IPS-18a (cell line): Measurements from ENCODE around the gene PAK1IP1.
"Not testable (repeated sequence)": the region's sequence is repeated elsewhere in the genome, so short reads cannot be mapped to it uniquely, and the experiment has no call there.

Experiments
- H3K27ac ChIP-seq: one replicate; pipeline ENCODE4 v1.5.1; 2013; ENCODE audit warnings: low read length
- H3K27me3 ChIP-seq: one replicate; pipeline ENCODE4 v1.6.1; 2013; ENCODE audit warnings: mild to moderate bottlenecking, low read length; ENCODE audit not compliant: control insufficient read depth, insufficient read depth
- H3K36me3 ChIP-seq: one replicate; pipeline ENCODE4 v1.6.1; 2013; ENCODE audit warnings: low read depth, low read length; ENCODE audit not compliant: control insufficient read depth
- H3K4me1 ChIP-seq: one replicate; pipeline ENCODE4 v1.6.1; 2013; ENCODE audit warnings: low read depth, low read length; ENCODE audit not compliant: control insufficient read depth
- H3K4me3 ChIP-seq: one replicate; pipeline ENCODE4 v1.5.1; 2013; ENCODE audit warnings: low read length
- H3K9ac ChIP-seq: one replicate; pipeline ENCODE4 v1.6.1; 2013; ENCODE audit warnings: mild to moderate bottlenecking, low read length, moderate library complexity
- H3K9me3 ChIP-seq: one replicate; pipeline ENCODE4 v1.6.1; 2013; ENCODE audit warnings: low read depth, low read length; ENCODE audit not compliant: control insufficient read depth

The PAK1IP1 gene

GRCh38 chr6:10730254-10730653 is 35.5 kb downstream of the PAK1IP1 start:
- peaks cover 49% of the 10 kb centered on the region for H3K36me3 ChIP-seq

GRCh38 chr6:10733151-10733715 is 38.5 kb downstream of the PAK1IP1 start:
- Histone ChIP-seq H3K27ac (no peak overlapping the region), H3K9ac (no peak overlapping the region), H3K36me3 (peaks cover 32% of the 10 kb centered on the region), H3K27me3 (no peaks in the 10 kb centered on the region), H3K9me3 (no peaks in the 10 kb centered on the region), H3K4me3 (no peak overlapping the region), H3K4me1 (no peaks in the 10 kb centered on the region)

More at GRCh38 chr6:10730254-10730653, 35.5 kb downstream of the PAK1IP1 start:
- no peaks in the 10 kb centered on the region for H3K9me3 ChIP-seq
- H3K9ac ChIP-seq, result no peak overlapping the region
- H3K27ac ChIP-seq, result no peak overlapping the region
- H3K27me3 ChIP-seq, result no peaks in the 10 kb centered on the region
- no peaks in the 10 kb centered on the region for H3K4me1 ChIP-seq
- no peak overlapping the region for H3K4me3 ChIP-seq

- Histone ChIP-seq H3K27me3 (no peaks in the 10 kb centered on the region), H3K4me3 (no peak overlapping the region), H3K36me3 (peaks cover 26% of the 10 kb centered on the region), H3K9me3 (no peaks in the 10 kb centered on the region), H3K27ac (no peak overlapping the region), H3K9ac (no peak overlapping the region), H3K4me1 (no peaks in the 10 kb centered on the region)
These were observed 39.1 kb downstream of the PAK1IP1 start for GRCh38 chr6:10733863-10734262.

- H3K4me1 ChIP-seq, result no peaks in the 10 kb centered on the region
- no peak overlapping the region for H3K9ac ChIP-seq
- peaks cover 5% of the 10 kb centered on the region for H3K36me3 ChIP-seq
- no peaks in the 10 kb centered on the region for H3K27me3 ChIP-seq
- no peak overlapping the region for H3K4me3 ChIP-seq
- no peaks in the 10 kb centered on the region for H3K9me3 ChIP-seq
- H3K27ac ChIP-seq, result no peak overlapping the region
These were observed 42.0 kb downstream of the PAK1IP1 start for GRCh38 chr6:10736731-10737130.

GRCh38 chr6:10740061-10740460 is 45.3 kb downstream of the PAK1IP1 start:
- Histone ChIP-seq H3K4me1 (no peaks in the 10 kb centered on the region), H3K36me3 (no peaks in the 10 kb centered on the region), H3K27me3 (no peaks in the 10 kb centered on the region), H3K4me3 (no peak overlapping the region), H3K27ac (no peak overlapping the region), H3K9ac (no peak overlapping the region), H3K9me3 (no peaks in the 10 kb centered on the region)

- not testable (repeated sequence) for H3K9ac ChIP-seq, H3K4me3 ChIP-seq, H3K36me3 ChIP-seq, H3K9me3 ChIP-seq, H3K27ac ChIP-seq, H3K4me1 ChIP-seq, H3K27me3 ChIP-seq
These were observed 46.9 kb downstream of the PAK1IP1 start for GRCh38 chr6:10741643-10742042.

GRCh38 chr6:10742251-10742650 is 47.5 kb downstream of the PAK1IP1 start:
- Histone ChIP-seq H3K4me3 (no peak overlapping the region), H3K36me3 (no peaks in the 10 kb centered on the region), H3K4me1 (peaks cover 4% of the 10 kb centered on the region), H3K27ac (no peak overlapping the region), H3K9ac (no peak overlapping the region), H3K9me3 (no peaks in the 10 kb centered on the region), H3K27me3 (no peaks in the 10 kb centered on the region)

GRCh38 chr6:10743515-10743914 is 48.7 kb downstream of the PAK1IP1 start:
- peaks cover 4% of the 10 kb centered on the region for H3K4me1 ChIP-seq
- H3K27ac ChIP-seq, result no peak overlapping the region
- no peaks in the 10 kb centered on the region for H3K9me3 ChIP-seq
- no peak overlapping the region for H3K9ac ChIP-seq
- no peaks in the 10 kb centered on the region for H3K27me3 ChIP-seq
- no peaks in the 10 kb centered on the region for H3K36me3 ChIP-seq
- no peak overlapping the region for H3K4me3 ChIP-seq

GRCh38 chr6:10745116-10745515 is 50.3 kb downstream of the PAK1IP1 start:
- H3K36me3 ChIP-seq, result peaks cover 9% of the 10 kb centered on the region
- no peaks in the 10 kb centered on the region for H3K9me3 ChIP-seq

GRCh38 chr6:10746915-10747250 is 52.1 kb downstream of the PAK1IP1 start:
- Histone ChIP-seq H3K9ac (peak overlapping the region; percentile 51), H3K27ac (no peak overlapping the region)

More at GRCh38 chr6:10745116-10745515, 50.3 kb downstream of the PAK1IP1 start:
- Histone ChIP-seq H3K9ac (no peak overlapping the region), H3K4me1 (peaks cover 4% of the 10 kb centered on the region), H3K4me3 (no peak overlapping the region), H3K27ac (no peak overlapping the region), H3K27me3 (no peaks in the 10 kb centered on the region)

GRCh38 chr6:10747251-10747972 is 52.6 kb downstream of the PAK1IP1 start, which contains the start of gene TMEM14B:
TSS of gene TMEM14B (plus strand) at chr6:10747805. CDS start at chr6:10749246, 1,441 bp downstream.
- Histone ChIP-seq H3K27me3 (no peaks in the 10 kb centered on the region), H3K4me3 (peak within 1 kb of the TSS; percentile 88), H3K9me3 (no peaks in the 10 kb centered on the region), H3K4me1 (peaks cover 4% of the 10 kb centered on the region), H3K27ac (peak within 1 kb of the TSS; percentile 17), H3K9ac (peak within 1 kb of the TSS; percentile 76), H3K36me3 (peaks cover 18% of the 10 kb centered on the region)

More at GRCh38 chr6:10746915-10747250, 52.1 kb downstream of the PAK1IP1 start:
- peaks cover 18% of the 10 kb centered on the region for H3K36me3 ChIP-seq
- H3K4me3 ChIP-seq, result peak overlapping the region; percentile 88
- no peaks in the 10 kb centered on the region for H3K9me3 ChIP-seq
- H3K27me3 ChIP-seq, result no peaks in the 10 kb centered on the region
- H3K4me1 ChIP-seq, result peaks cover 4% of the 10 kb centered on the region

- H3K4me1 ChIP-seq, result peaks cover 4% of the 10 kb centered on the region
- no peak overlapping the region for H3K9ac ChIP-seq
- H3K36me3 ChIP-seq, result peaks cover 32% of the 10 kb centered on the region
- H3K9me3 ChIP-seq, result no peaks in the 10 kb centered on the region
- H3K27me3 ChIP-seq, result no peaks in the 10 kb centered on the region
- H3K4me3 ChIP-seq, result no peak overlapping the region
- no peak overlapping the region for H3K27ac ChIP-seq
These were observed 55.0 kb downstream of the PAK1IP1 start for GRCh38 chr6:10749734-10750133.
